Astrocyte (in vitro differentiated cells and primary cell): ENCODE results near the gene MCUB. TPM values are rescaled to one million over a fixed set of nuclear protein-coding genes. Genes with fewer than 3 reads are reported as not detected.

Source experiments
- DNase-seq: peaks from one replicate; pipeline ENCODE4 v3.0.0-alpha.2; 2010; ENCODE audit warnings: low read depth
- FAIRE-seq: peaks from 2 replicates; lab custom pipeline; 2011; peaks lifted over from hg19 to GRCh38; lab: Jason Lieb, UNC
- H2AFZ ChIP-seq: 2 replicates; pipeline ENCODE4 v1.6.0; 2012; ENCODE audit warnings: low read depth, low read length, inconsistent platforms
- H3K27ac ChIP-seq: 2 replicates; pipeline ENCODE4 v1.5.1; 2011; ENCODE audit warnings: low read depth, low read length, inconsistent platforms
- H3K27me3 ChIP-seq: 2 replicates; pipeline ENCODE4 v1.6.0; 2011; ENCODE audit warnings: low read length, inconsistent platforms; ENCODE audit not compliant: insufficient read depth
- H3K36me3 ChIP-seq: 2 replicates; pipeline ENCODE4 v1.5.1; 2011; ENCODE audit warnings: low read length, inconsistent platforms; ENCODE audit not compliant: insufficient read depth
- H3K4me1 ChIP-seq: 2 replicates; pipeline ENCODE4 v1.5.1; 2011; ENCODE audit warnings: low read length, inconsistent platforms; ENCODE audit not compliant: insufficient read depth
- H3K4me2 ChIP-seq: 2 replicates; pipeline ENCODE4 v1.6.0; 2012; ENCODE audit warnings: low read length, inconsistent platforms
- H3K4me3 ChIP-seq: 2 replicates; pipeline ENCODE4 v1.5.1; 2011; ENCODE audit warnings: low read depth, mild to moderate bottlenecking, low read length, inconsistent platforms; ENCODE audit not compliant: insufficient read depth
- H3K79me2 ChIP-seq: 2 replicates; pipeline ENCODE4 v1.6.0; 2012; ENCODE audit warnings: mild to moderate bottlenecking, low read length, inconsistent platforms; ENCODE audit not compliant: insufficient read depth
- H3K9ac ChIP-seq: 2 replicates; pipeline ENCODE4 v1.6.0; 2012; ENCODE audit warnings: mild to moderate bottlenecking, low read length, inconsistent platforms
- H3K9me3 ChIP-seq: 2 replicates; pipeline ENCODE4 v1.5.1; 2012; ENCODE audit warnings: low read depth, mild to moderate bottlenecking, low read length, inconsistent platforms; ENCODE audit not compliant: insufficient read depth
- H4K20me1 ChIP-seq: 2 replicates; pipeline ENCODE4 v1.6.0; 2012; ENCODE audit warnings: low read length, inconsistent platforms; ENCODE audit not compliant: insufficient read depth
- H3K27ac Mint-ChIP-seq: one replicate; pipeline ENCODE4 v1.8.0; 2021; ENCODE audit warnings: mild to moderate bottlenecking, mixed read lengths; ENCODE audit not compliant: unreplicated experiment
- H3K27me3 Mint-ChIP-seq: one replicate; pipeline ENCODE4 v1.8.0; 2021; ENCODE audit warnings: low read depth, mixed read lengths; ENCODE audit not compliant: unreplicated experiment
- H3K36me3 Mint-ChIP-seq: one replicate; pipeline ENCODE4 v1.8.0; 2021; ENCODE audit warnings: low read depth, mixed read lengths; ENCODE audit not compliant: unreplicated experiment
- H3K4me1 Mint-ChIP-seq: one replicate; pipeline ENCODE4 v1.8.0; 2021; ENCODE audit warnings: low read depth, mixed read lengths; ENCODE audit not compliant: unreplicated experiment
- H3K4me3 Mint-ChIP-seq: one replicate; pipeline ENCODE4 v1.8.0; 2021; ENCODE audit warnings: mild to moderate bottlenecking, moderate library complexity, mixed read lengths; ENCODE audit not compliant: unreplicated experiment
- H3K9me3 Mint-ChIP-seq: one replicate; pipeline ENCODE4 v1.8.0; 2021; ENCODE audit warnings: mild to moderate bottlenecking, mixed read lengths; ENCODE audit not compliant: unreplicated experiment
- EZH2 ChIP-seq: IDR thresholded peaks from 2 replicates; pipeline ENCODE4 v1.6.1; 2012; ENCODE audit warnings: mild to moderate bottlenecking, low read length, inconsistent platforms; ENCODE audit not compliant: insufficient read depth
- total RNA-seq: library from RNA; stranded (reverse); gene quantifications from 2 replicates; pipeline ENCODE4 v1.2.1, GENCODE V29; 2021
- TF ChIP-seq, protein P1 (sequence below): IDR thresholded peaks from 2 replicates; pipeline ENCODE4 v1.5.1; 2011; ENCODE audit warnings: low read depth, mild to moderate bottlenecking, inconsistent platforms, low read length, moderate library complexity; ENCODE audit not compliant: insufficient read depth

The MCUB gene
- total RNA-seq, 1 donor from 2014 or later = 12.6 TPM

DNA sequence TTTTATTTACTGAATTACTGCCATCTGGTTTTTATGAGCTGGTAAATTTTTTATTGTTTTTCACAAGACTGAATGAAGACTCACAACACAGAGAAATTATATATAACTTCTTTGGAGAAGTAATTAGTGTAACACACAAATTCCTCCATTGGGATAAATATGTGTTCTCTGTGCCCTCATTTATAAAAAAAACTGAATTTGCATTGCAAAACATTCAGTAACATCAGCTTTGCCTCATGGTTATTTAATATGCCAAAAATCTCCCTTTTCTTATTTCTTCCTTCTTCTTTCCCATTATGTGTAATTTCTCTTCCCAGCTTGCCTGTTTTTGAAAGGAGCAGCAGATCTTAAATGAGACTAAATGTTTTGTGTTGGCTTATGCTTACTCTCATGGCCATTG lies 124.7 kb downstream of the MCUB start:
- no peak overlapping the region for H3K27ac ChIP-seq
- H3K9ac ChIP-seq = no peak overlapping the region
- H3K79me2 ChIP-seq = no peaks in the 10 kb centered on the region
- Mint-ChIP-seq H3K27me3 (no peaks in the 10 kb centered on the region), H3K27ac (no peak overlapping the region), H3K4me1 (no peaks in the 10 kb centered on the region), H3K4me3 (no peak overlapping the region), H3K9me3 (no peaks in the 10 kb centered on the region), H3K36me3 (peaks cover 14% of the 10 kb centered on the region)
- H3K4me3 ChIP-seq = no peak overlapping the region
- no peaks in the 10 kb centered on the region for H3K4me1 ChIP-seq
- DNase-seq (no peak), FAIRE-seq (no peak)
- no peaks in the 10 kb centered on the region for H3K27me3 ChIP-seq
- H2AFZ ChIP-seq = no peak overlapping the region
- no peak for TF ChIP-seq EZH2
- TF ChIP-seq, protein P1, sequence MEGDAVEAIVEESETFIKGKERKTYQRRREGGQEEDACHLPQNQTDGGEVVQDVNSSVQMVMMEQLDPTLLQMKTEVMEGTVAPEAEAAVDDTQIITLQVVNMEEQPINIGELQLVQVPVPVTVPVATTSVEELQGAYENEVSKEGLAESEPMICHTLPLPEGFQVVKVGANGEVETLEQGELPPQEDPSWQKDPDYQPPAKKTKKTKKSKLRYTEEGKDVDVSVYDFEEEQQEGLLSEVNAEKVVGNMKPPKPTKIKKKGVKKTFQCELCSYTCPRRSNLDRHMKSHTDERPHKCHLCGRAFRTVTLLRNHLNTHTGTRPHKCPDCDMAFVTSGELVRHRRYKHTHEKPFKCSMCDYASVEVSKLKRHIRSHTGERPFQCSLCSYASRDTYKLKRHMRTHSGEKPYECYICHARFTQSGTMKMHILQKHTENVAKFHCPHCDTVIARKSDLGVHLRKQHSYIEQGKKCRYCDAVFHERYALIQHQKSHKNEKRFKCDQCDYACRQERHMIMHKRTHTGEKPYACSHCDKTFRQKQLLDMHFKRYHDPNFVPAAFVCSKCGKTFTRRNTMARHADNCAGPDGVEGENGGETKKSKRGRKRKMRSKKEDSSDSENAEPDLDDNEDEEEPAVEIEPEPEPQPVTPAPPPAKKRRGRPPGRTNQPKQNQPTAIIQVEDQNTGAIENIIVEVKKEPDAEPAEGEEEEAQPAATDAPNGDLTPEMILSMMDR = no peak
- no peak overlapping the region for H3K4me2 ChIP-seq
- H3K36me3 ChIP-seq = peaks cover 5% of the 10 kb centered on the region
- no peaks in the 10 kb centered on the region for H3K9me3 ChIP-seq
- H4K20me1 ChIP-seq = no peaks in the 10 kb centered on the region

DNA sequence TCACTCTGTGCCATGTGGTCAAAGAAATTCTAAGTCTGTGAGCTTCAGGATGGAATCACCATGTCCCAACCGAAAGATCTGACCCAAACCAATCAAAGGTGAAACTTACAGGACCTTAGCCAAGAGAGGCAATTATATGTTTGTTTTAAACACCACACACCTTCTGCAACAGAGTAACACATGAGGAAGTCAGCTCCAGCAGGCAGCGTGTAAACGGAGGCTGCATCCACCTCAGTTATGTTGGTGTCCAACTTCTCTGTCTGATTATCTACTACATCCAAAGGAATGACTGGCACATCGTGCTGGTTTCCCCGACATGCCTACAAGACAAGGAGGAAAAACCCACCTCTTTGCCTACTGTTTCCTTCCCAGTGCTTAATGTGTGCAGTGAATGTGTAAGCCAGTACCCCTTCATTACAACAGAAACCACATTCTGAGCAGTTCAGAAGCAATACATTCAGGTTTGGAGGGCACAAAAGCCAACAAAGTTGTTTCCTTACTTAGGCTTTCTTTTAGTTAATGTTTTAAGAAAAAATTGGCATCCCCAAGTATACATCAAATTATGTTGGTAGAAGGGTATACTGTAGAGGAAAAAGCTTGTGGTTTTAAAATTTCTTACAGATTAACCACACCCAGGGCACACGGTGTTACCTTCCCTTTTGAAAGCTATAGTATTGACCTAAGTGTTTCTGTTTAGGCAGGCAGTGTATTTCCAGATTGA lies 130.8 kb downstream of the MCUB start:
- Histone ChIP-seq H3K4me3 (no peak overlapping the region), H3K36me3 (peaks cover 22% of the 10 kb centered on the region), H3K9ac (no peak overlapping the region), H3K9me3 (no peaks in the 10 kb centered on the region), H3K27ac (no peak overlapping the region), H3K27me3 (no peaks in the 10 kb centered on the region), H4K20me1 (no peaks in the 10 kb centered on the region), H3K4me1 (no peaks in the 10 kb centered on the region), H2AFZ (no peak overlapping the region), H3K79me2 (no peaks in the 10 kb centered on the region), H3K4me2 (no peak overlapping the region)
- no peaks in the 10 kb centered on the region for H3K9me3 Mint-ChIP-seq
- no peaks in the 10 kb centered on the region for H3K4me1 Mint-ChIP-seq
- H3K27me3 Mint-ChIP-seq = no peaks in the 10 kb centered on the region
- no peak overlapping the region for H3K4me3 Mint-ChIP-seq
- no peak overlapping the region for H3K27ac Mint-ChIP-seq
- DNase-seq (no peak), FAIRE-seq (no peak)
- no peak for TF ChIP-seq EZH2
- TF ChIP-seq, protein P1 = no peak
- peaks cover 15% of the 10 kb centered on the region for H3K36me3 Mint-ChIP-seq

DNA sequence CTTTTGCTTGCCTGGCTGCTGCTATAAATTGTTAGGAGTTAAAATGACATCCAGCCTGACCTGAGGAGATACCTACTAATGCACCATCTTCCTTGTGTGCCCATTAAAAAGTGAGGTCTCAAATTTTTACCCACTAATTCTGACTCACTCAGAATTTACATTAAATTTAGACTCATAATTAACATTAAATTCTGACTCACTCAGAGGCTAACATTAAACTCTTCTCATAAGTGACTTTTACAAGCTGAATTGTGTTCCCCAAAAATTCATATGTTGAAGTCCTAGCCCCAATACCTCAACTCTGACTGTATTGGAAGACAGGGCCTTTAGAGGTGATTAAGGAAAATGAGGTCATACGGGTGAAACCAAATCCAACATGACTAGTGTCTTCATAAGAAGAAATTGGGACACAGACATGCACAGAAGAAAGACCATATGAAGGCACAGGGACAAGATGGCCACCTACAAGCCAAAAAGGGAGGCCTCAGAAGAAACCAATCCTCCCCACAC lies 131.4 kb downstream of the MCUB start:
- Mint-ChIP-seq H3K4me3 (no peak overlapping the region), H3K36me3 (peaks cover 15% of the 10 kb centered on the region), H3K27ac (no peak overlapping the region), H3K27me3 (no peaks in the 10 kb centered on the region), H3K4me1 (no peaks in the 10 kb centered on the region), H3K9me3 (no peaks in the 10 kb centered on the region)
- TF ChIP-seq, protein P1 = no peak
- no peak for TF ChIP-seq EZH2
- H3K79me2 ChIP-seq = no peaks in the 10 kb centered on the region
- no peaks in the 10 kb centered on the region for H3K9me3 ChIP-seq
- no peaks in the 10 kb centered on the region for H4K20me1 ChIP-seq
- H3K4me3 ChIP-seq = no peak overlapping the region
- DNase-seq (no peak), FAIRE-seq (no peak)
- peaks cover 25% of the 10 kb centered on the region for H3K36me3 ChIP-seq
- no peak overlapping the region for H3K27ac ChIP-seq
- no peak overlapping the region for H3K4me2 ChIP-seq
- H2AFZ ChIP-seq = no peak overlapping the region
- no peaks in the 10 kb centered on the region for H3K4me1 ChIP-seq
- H3K27me3 ChIP-seq = no peaks in the 10 kb centered on the region
- no peak overlapping the region for H3K9ac ChIP-seq
